Stimulated activated CD4-positive, alpha-beta T cell treated with anti-CD3 and anti-CD28 coated beads, Interleukin-1b, Interleukin-23, amount 100 ng/mL, for 4 hours (primary cell): Measurements from ENCODE around the gene FAF2.
"Not testable (repeated sequence)": the region's sequence is repeated elsewhere in the genome, so short reads cannot be mapped to it uniquely, and the experiment has no call there.

Experiments
- DNase-seq, 2 donors: peaks; one replicate each; pipeline ENCODE4 v3.0.0-alpha.2; 2020; ENCODE audit warnings: low read depth in 2 of 2

FAF2 gene, protein sequence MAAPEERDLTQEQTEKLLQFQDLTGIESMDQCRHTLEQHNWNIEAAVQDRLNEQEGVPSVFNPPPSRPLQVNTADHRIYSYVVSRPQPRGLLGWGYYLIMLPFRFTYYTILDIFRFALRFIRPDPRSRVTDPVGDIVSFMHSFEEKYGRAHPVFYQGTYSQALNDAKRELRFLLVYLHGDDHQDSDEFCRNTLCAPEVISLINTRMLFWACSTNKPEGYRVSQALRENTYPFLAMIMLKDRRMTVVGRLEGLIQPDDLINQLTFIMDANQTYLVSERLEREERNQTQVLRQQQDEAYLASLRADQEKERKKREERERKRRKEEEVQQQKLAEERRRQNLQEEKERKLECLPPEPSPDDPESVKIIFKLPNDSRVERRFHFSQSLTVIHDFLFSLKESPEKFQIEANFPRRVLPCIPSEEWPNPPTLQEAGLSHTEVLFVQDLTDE

DNA sequence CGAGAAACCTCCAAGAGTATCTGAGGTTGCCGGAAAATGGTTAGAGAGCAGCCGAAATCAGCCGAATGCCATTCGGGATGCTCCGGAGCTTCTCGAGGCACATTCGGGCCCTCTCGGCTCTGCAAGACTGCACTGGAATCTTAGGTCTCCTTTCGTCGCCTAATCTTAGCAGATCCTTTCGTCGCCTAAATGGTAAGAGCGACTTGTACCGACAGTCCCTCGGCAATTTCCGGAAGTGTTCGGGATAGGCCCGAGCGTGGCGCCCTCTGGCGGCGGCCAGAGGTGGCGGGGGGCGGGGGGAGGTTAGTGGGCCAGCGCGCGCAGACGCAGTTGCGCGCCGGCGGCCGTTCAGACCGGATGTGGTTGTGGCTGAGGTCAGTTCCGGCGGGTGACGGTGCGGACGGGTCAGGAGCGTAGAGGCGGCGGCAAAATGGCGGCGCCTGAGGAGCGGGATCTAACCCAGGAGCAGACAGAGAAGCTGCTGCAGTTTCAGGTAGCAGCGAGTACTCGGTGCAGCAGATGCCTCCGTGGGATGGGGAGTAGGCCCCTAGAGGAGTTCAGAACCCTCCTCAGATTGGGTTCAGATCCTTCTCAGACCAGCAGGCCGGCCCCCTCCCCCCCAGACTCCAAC, at the start of gene FAF2:
Gene FAF2, plus strand, starts transcription at position 408 of the 631 bp plus-strand sequence. Its CDS starts 23 bp downstream, at position 431.
- DNase-seq = peak; percentile 96 to 98

DNA sequence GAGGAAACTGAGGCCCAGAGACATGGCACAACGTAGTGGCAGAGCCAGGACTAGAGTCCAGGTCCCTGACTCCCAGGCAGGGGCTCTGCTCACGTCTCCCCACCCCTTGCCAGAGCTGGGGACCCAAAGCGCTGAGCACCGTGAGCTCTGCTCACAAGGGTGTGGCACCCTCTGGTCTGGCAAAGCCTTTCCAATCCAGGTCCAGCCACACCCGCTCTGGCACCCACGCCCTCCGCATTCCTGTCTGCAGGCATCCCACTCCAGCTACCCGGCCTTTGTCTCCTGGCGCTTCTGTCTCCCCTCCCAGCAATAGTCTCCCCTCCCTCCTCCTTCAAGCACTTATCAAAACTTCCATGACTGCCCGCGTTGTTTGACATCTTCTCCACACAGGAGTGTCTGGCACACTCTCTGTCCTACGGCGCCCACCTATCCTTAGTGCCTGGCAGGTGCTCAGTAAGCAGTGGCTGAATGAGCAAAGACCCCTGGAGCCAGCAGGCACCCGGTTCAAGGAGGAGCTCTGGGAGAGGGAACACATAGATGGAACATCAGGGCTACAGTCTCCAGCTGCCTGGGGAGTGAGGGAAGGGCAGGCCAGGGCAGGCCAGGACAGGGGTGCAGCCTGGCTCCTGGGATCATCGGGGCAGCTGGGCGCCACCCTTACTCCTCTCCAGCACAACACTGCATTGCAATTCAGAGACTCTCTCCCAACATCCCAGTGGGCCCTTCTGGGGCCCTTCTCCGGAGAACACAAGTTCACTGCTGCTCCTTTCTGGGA, 47.6 kb upstream of the FAF2 start:
- DNase-seq = no peak

DNA sequence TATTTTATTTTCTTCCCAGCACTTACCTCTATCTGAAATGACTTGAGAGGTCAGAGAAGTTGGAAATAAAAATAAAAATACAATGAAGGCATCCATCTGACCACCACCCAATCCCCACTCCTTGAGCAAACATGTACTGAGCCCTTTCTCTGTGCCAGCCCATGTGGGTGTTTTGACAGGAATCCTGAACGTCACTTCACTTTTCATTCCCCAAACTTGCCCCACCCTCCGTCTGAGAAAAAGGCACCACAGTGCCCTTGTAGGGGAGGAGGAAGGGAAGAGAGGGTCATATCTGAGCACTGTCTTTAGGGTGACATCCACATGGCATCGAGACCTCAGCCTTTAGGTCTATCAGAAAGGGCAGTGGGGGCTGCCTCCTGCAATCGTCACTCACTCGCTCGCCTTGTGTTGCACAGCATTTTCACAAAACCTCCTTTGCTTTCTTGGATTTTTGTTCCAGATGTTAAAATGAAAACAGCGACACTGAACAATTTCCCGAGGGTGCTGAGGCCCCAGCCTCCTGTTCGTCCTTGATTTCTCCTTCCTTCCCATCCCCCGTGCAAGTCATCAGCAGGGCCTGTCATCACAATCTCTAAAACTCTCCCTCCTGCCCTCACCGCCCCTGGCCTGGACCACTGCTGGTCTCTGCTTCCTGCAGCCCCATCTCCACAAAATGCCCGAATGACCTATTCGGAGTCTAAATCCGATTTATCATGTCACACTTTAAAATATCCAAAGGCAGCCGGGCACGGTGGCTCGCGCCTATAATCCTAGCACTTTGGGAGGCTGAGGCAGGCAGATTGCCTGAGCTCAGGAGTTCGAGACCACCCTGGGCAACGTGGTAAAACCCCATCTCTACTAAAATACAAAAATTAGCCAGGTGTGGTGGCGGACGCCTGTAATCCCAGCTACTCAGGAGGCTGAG, 46.6 kb upstream of the FAF2 start:
- DNase-seq = no peak

DNA sequence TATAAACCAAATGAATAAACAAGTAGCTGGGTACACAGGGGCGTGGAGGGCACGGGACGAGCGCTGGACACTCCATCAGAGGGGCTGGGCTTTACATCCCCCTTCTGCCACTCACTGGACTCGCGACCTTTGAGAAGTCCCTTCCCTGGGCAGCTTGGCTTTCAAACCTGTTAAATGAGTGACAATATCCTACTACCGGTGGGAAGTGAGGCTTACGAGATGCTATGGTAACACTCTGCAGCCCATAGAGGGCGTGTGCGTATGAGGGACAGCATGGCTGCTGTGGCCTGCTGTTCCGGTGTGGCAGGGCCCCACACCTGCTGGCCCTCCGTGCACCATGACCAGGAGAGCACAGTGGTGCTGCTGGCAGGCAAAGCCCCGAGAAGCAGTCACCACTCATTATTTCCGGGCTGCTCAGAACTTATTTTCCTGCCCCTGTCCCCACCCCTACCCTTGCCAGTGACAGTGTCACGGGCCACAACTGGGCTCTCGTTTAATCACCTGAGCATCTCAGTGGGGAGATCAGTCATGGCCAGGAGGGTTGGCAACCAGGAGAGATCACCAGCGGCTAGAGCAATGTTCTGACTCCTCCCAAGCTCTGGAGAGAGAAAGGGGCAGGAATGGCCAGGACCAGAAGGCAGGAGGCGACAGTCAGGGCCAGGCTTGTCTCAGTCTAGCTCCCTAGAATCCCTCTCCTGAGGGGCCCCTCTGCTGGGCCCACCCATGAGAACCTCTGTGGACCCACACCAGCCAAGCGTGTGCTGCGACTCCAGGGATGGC, 42.3 kb upstream of the FAF2 start:
- DNase-seq = no peak

DNA sequence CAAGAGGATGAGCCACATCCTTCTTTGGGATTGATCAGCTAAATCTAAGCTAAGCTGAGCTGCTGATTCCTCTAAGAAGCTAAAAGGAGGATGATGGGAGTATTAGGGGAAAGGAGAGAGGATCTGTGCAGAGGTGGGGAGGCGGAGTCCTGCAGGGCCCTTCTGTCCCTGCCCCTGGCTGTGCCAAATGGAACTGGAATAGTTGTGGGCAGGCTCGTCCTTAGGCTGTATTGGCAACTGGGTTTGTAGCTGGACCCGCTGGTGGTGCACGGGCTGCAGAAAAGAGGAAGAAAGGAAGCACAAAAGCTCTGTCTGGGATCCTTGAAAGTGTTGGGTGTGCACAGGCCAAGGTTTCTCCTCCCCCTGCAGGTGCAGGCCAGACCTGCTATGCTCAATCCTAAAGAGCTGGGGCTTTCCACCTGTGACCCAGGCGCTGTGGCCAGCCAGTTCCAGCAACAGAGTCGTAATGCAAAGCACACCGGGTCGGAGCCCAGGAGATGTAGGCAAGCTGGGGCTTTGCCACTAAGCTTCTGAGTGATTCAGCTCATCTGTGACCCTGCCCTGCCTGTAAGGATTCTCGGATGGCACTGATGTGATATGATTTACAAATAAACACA, 41.6 kb upstream of the FAF2 start:
- DNase-seq = no peak

DNA sequence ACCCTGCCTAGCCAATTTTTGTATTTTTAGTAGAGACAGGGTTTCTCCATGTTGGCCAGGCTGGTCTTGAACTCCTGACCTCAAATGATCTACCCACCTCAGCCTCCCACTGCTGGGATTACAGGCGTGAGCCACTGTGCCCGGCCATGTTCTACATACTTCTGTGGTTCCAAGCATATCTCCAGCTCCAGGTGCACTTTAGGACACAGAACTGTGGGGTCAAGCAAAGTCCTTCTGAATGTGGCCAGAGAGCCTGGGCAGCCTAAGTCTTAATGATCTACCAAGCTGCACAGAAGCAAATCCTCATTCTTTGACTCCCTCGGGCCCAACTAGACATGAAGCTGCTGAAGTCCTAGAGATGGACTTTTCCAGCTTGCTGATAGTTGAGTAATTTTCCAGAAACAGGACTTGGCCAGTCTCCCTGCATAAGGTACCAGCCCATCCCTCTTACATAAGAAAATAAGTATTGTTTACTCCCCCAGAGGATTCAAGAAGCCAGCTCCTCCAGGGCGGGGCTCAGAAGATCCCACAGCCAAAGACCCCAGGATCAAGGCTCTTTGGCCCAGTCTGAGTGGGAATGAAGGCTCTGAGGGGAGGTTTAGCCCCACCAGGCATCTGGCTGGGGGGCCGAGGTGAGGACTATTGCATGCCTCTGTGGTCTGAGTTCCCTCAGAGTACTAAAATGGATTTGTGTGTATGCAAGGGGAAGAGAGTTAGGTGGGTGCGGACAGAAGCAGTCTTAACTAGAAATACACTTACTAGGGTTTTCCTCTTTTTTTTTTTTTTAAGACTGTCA, 40.5 kb upstream of the FAF2 start:
- no peak for DNase-seq

DNA sequence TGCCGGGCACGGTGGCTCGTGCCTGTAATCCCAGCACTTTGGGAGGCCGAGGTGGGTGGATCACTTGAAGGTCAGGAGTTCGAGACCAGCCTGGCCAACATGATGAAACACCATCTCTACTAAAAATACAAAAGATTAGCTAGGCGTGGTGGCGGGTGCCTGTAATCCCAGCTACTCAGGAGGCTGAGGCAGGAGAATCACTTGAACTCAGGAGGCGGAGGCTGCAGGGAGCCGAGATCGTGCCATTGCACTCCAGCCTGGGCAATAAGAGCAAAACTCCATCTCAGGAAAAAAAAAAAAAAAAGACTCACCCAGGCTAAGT, 40.0 kb upstream of the FAF2 start:
- DNase-seq = not testable (repeated sequence)

DNA sequence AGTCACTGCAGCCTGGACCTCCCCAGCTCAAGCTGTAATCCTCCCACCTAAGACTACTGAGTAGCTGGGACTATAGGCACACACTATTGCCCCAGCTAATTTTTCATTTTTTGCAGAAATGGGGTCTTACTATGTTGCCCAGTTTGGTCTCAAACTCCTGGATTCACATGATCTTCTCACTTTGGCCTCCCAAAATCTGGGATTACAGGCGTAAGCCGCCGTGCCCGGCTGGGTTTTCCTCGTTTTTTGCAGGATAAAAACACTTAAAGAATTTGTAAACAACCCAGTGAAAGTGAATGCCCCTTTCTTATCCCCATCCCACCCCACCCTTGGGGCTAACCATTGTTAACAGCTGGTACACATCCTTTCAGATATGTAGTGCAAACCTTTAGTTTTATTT, 39.6 kb upstream of the FAF2 start:
- no peak for DNase-seq

DNA sequence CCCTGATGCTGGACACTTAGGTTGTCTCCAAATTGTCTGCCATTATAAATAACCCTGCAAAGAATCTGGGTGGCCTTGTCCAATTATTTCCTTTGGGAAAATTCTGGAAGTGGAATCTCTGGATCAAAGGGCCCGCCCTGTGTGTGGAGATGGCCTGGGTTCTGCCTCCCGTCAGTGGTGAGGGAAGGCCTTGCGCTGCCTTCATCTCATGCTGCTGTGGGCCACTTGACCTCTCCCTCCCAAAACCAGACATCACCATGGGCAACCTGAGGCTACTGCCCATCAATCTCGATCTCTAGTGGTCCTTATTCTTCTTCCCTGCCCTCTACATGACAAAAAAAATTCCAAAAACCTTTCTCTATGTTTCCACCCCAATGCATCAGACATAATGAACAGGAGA, 38.4 kb upstream of the FAF2 start:
- no peak for DNase-seq

DNA sequence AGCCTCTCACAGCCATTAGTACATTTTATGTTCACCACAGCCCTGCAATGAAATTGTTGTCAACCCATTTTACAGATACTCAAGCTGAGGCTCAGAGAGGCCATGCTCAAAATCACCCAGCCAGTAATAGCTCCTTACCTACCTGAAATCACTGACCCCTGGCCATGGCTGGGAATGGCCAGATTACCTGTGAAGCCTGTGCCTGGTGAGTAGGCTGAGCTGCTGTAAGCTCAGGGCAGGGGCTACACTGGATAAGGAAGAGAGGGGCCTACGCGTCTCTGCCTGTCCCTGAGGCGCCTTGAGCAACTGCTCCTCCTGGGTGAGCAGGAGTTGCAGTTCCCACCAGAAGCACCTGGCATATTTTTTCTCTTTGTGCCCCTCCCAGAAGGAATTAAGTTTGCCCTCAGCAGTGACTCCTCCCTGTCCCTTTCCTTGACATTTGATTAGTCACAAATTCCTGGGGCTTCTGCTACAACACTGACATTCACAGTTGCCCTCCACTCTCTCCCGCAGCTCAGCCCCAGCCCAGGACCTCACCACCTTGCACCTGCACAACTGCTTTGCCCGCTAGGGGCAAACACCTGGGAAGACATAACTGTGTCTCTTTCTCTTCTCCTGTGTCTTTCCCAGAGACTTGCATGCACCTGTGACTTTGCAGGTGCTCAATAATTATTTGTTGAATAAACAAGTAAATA, 37.6 kb upstream of the FAF2 start:
- no peak for DNase-seq

DNA sequence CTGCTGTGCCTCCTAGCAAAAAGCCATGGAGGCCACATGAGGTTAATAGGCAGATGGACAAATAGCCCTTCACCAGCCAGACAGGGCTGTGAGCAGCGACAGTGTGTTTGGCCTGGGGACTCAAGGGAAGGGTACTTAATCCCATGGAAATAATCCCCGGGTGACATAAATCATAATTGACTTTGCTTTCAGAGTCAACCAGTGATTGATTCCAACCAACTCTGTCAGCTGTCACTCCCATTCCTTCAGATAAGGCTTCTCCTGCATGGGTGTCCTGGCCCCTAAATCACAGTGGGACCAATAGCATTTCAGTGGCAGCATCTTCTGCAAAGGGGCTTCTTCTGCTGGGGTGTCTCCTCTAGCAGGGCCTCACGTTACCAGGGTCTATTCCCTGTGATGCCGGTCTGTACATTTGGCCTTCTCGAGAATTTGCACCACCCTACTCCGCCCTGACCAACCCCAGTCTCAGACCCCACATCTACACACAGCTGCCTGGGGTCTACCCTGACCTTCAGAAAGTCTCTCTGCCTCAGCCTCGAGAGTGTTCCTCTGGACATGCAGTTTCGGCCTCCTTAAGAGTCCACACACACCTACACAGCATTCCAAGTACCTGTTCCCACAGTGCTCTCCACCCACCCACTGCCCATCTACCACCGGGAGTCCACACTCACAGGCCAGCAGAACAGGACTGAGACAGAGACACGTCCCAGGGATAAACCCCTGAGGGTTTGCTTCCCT, 35.5 kb upstream of the FAF2 start:
- DNase-seq = no peak

DNA sequence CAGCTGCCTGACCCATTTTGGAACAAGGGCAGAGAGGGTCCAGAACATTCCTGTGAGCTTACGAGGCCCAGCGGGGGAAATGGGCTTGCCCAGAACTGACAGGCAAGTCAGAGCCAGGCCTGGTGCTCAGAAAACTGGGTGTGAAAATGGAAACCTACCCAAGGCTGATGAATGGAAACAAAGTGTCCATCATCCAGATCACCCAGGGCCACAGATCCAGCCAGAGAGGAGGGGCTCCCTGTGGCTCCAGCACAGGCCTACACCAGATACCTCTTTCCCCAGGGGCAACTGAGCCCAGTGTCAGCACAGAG, 35.0 kb upstream of the FAF2 start:
- DNase-seq = no peak

DNA sequence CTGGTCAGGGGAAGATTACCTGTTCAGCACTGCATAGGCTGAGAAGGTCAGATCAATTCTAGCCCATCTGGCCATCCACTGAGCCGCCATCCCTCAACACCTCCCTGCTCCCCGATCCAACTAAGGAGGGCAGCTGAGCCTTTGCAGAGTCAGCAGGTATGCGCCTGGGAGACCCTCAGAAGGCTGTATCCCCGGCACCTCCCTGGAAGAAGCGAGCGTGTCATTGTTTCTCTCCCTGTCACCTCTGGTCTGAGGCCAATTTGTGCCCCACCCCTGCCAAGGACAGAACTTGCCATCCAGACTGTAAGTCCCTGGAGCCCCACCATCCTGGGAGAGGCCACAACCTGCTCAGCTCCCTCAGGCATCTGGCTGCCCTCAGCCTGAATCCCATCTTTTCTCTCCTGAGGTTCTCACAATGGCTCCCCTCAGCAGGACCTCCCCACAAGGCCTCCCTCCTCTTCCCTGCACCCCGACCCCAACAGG, 34.4 kb upstream of the FAF2 start:
- no peak for DNase-seq

DNA sequence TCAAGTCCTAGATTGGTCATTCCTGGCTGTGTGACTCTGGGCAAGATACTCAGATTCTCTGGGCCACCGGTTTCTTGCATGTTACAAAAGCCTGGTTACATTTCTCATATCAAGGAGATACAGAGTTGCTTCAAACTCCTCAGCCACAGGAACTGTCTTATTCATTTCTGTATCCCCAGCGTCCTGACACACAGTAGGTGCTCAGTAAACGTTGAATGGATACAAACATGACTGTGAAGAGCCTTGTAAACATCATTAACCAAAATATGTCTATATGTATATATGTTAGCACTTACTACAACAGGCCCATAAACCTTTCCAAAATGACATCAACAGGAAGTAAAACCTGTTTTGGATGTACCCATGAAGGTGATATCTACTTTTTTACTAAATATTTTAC, 33.5 kb upstream of the FAF2 start:
- DNase-seq = no peak

DNA sequence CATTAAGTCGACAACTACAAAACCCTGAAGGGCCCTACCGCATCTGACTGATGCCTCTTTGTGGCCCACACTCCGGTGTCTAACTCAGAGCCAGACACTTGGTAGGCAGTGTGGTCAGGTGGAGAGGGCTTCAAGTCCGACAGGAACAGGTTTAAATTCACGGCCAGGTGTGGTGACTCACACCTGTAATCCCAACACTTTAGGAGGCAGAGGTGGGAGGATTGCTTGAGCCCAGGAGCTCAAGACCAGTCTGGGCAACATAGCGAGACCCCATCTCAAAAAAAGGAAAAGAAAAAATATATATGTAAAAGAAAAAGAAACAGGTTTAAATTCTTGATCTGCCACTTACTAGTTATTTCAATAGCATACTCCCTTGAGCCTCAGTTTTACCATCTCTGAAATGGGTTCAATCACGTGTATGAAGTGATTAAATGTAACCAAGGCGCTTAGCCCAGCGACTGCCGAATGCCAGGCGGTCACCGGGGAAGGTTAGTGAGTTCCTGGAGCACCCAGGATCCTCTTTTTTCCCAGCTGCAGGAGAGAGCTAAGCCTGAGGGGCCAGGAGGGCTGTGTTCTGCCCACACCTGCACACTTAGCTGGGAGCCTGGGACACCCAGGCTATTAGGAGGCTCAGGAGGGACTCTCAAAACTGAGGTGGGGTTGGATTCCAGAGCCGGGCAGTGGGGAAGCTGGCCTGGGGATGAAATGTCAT, 32.8 kb upstream of the FAF2 start:
- DNase-seq = no peak

DNA sequence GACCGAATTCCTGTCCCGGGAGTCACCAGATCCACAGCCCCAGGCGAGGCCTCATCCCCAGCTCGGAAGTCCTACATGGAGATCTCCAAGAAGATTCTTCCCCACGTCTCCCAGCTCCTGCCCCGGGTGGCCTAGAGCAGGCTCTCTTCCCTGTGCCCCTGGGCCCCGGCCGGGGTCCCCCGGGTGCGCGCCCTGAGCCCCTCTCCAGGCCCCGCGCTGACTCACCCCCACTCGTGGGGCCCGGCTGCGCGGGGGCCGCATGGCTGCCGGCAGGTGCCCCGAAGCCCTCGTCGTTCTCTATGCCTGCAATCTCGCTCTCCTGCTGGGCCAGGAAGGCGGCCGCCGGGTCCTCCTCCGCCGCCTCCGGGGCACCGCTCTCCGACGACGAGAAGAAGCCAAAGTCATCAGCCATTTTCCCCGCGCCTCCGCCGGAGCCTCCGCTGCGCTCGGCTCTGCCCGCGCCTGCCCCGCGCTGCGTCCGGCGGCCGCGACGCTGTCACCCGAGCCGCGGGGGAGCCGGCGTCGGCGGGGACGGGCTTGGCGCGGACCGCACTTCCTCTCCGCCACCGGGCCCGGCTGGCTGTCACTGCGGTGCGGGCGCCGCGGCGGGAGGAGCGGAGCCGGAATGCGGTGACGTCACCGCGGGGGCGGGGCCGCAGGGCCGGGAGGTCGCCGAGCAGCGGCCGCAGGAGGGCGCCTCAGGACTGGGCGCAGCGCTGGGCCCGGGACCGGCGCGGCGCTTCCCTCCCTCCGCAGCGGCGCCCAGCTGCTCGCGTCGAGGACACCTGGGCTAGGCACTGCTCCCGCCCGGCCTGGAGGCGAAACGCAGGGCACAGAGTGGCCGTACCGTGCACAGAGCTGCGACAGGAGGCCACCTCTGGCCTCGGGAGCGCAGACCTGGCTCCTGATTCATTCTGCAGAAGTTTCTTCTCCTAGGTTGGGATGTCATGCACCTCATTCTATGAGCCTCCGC, 31.9 kb upstream of the FAF2 start, which contains the start of gene CLTB:
Gene CLTB, minus strand, starts transcription at position 588 of the 973 bp plus-strand sequence. Its CDS starts 176 bp downstream, at position 412.
- DNase-seq = peak; percentile 89 to 96
